GM18873 (cell line): ENCODE measurements around the gene PHF13.
"Not testable (repeated sequence)": the region's sequence is repeated elsewhere in the genome, so short reads cannot be mapped to it uniquely, and the experiment has no call there.

Source experiments
- ATAC-seq: cut with Tn5 transposase; IDR thresholded peaks from one replicate; pipeline ENCODE4 v1.9.1; 2021; ENCODE audit warnings: mild to moderate bottlenecking, moderate library complexity, moderate number of reproducible peaks; ENCODE audit not compliant: unreplicated experiment, low FRiP score

The PHF13 gene

DNA sequence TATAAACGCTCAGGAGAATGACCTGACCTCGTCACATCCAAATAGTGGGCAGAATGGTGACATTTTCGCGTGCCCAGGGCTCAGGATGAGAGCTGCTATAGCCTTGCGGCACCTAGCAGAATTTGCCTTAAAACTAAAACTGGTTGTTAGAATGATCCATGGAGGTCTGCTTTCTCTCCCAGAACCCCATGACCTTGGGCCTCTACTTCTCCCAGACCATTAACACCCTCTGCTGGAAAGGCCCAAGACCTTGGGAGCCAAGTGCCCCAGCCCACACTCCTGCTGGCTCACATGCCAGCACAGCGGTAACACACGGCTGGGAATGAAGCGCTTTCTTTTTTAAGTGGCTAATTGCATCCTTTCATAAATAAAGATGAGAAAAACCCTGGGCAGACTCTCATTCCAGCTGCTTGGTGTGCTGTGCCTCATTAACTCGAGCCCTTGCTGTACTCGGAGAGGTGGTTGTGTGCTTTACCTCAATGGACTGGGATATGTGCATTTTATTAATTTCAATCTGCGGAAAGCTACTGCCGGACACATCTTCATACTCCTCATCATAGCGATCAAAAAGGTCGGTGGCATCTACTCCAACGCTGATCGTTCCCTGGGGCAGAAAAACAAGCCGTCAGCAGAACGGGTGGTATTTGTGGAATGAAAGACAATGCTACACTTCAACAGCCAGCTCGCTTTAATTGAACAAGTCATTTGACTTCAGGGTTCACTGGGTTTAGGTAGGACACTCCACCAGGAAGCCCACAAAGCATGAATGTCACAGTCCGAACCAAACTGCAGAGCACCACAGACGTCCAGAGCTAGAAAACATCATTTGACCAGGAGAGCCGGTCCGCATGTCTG lies 40.1 kb downstream of the PHF13 start:
- ATAC-seq, result no peak

DNA sequence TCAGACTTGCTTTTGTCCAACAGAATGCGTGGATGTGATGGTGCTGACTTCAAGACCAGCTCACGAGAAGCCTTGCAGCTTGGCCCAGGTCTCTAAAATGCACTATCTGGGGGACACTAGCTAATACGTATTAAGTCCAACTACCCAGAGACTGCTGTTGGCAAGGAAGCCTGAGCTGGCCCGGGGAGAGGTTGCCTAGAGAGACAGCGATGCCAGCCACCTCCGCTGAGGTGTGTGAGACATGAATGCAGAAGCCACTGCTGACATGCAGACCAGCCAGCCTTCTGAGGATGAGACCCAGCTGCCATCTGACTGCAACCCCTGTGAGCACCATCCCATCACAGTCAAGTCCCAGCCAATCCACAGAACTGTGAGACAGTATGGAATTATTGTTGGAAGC lies 43.6 kb downstream of the PHF13 start:
- no peak for ATAC-seq

DNA sequence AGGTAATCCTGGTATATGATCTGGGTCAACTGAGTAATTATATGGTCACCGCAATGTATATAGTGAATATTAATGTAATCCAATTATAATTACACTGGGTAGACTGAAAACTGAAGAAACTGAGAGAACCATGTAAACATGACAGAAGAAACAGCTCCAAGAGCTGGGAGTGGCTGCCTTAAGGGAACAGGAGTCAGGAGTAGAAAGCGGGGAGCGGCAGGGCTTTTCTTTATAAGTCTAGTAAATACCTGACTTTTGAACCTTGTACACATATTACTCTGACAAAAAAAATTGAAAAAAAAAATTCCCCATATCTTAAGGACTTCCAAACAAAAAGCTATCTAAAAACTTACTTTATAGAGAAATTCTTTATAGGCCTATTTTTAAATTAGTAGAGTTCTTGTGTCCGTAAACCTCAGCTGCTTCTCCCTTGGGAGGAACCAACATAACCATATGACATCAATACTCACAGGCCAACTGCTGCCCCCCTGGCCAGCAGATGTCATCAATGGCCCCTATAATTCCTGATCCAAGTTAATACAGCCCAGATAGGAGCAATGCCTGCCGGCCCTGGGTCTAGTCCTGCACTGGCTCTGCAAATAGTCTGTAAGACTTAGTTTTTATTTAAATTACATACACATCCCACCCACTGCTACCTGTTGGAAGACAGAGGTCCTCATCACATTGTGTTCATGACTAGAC lies 45.0 kb downstream of the PHF13 start:
- no peak for ATAC-seq

DNA sequence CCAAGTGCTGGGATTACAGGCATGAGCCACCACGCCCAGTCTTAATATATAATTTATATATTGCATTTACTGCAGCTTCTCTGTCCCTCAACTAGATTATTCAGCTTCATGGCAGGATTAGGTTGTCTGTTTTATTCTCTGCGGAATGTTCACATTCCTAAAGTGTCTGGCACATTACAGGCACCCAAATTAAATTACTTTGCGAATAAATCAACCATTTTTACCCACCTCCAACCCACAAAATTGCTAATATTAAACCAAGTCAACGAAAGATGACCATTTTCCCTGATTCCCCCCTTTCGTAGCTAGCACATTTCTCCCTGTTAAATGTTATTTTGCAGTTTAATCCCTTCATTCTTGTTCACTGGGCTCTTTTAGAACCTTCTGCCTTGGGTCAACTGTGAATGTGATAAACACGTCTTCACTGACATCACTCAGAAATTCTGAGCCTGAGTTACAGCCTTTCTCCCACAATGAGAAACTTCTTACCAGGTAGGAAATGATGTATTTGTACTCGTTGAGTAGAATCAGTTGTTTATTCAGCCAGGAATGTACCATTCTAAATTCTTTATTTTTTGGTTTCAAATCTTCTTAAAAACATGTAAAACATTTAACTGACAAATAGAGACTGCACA lies 47.0 kb downstream of the PHF13 start:
- ATAC-seq, result no peak

DNA sequence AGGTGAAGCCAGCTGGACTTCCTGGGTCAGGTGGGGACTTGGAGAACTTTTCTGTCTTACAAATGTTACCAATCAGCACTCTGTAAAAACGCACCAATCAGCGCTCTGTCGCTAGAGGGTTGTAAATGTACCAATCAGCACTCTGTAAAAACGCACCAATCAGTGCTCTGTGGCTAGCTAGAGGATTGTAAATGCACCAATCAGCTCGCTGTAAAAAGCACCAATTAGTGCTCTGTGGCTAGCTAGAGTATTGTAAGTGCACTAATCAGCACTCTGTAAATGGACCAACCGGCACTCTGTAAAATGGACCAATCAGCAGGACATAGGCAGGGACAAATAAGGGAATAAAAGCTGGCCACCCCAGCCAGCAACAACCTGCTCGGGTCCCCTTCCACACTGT lies 48.9 kb downstream of the PHF13 start:
- ATAC-seq, result not testable (repeated sequence)

DNA sequence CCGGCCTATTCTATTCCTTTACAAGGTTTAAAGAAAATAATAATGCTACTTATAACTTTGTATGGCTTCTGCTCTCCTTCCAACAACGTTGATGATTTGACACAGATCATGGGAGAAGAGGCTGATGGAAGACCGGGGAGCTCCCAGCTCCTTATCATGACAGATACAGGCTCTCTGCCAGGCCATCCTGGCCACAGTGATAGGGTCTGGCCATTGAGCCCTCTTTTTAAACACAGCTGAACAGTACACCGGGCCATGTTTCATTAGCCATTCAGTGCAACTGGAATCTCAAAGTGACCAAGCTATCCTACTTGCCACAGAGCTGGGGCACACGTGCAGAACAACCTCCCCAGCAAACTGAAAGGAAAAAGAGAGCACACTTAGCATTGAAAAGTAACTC lies 53.2 kb downstream of the PHF13 start:
- no peak for ATAC-seq

DNA sequence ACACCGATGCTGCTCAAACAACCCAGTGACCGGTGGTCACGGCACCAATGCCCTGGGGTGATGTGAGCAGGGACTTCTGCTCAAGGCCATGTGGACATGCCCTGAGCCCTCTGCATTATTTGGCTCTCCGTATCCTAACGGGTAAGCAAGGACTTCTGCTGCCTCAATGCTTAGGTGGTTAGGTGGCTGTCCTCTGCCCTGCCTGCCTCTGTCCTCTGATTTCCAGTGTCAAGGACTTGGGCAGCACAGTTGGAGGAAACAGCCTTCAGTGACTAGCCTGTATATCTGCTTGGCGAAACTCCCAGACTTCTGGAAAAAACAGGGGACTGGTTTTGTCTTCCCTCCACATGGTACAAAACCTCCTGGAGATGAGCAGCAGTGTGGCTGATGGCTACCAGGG lies 53.6 kb downstream of the PHF13 start:
- no peak for ATAC-seq

DNA sequence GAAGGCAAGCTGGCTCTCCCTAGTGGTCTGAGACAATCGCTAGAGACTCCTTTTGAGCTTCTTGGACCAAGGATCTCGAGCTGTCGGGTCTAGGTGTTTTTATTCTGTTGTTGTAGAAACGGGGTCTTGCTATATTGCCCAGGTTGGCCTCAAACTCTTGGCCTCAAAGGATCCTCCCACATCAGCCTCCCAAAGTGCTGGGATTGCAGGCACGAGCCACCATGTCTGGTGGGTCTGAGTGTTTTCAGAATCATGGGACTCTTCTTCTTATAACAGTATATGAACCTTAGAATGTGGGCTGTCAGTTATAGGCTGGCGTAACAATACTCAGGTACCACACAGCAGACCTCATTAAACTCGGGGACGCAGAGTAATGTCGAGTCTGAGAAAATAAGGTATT lies 55.0 kb downstream of the PHF13 start:
- ATAC-seq, result no peak

DNA sequence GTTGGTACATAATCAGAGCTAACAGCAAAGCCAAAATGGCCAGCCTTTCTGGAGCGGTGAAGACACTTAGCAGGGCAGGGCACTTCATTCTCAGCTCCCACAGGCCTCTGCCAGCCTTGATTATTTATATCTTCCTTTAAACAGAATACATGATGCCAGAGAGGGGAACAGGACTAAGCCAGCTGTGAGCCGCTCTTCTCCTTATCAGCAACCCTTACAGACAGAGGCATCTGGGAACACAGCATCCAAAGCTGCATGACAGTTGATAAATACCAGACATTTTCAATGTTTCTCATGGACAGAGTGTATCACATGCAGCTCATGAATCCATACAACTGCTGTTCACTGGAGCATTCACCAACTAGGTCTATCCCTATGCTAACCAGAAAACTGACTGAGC lies 59.0 kb downstream of the PHF13 start:
- ATAC-seq, result no peak
